CD4-positive, alpha-beta T cell treated with Interleukin-17A for 1 hour (primary cell): ENCODE results near the gene MTMR2.

Experiments
- DNase-seq: peaks from one replicate; pipeline ENCODE4 v3.0.0-alpha.2; 2020

MTMR2 gene

GRCh38 chr11:95917193-95918036, 6.5 kb downstream of the MTMR2 start:
- no peak for DNase-seq

DNA sequence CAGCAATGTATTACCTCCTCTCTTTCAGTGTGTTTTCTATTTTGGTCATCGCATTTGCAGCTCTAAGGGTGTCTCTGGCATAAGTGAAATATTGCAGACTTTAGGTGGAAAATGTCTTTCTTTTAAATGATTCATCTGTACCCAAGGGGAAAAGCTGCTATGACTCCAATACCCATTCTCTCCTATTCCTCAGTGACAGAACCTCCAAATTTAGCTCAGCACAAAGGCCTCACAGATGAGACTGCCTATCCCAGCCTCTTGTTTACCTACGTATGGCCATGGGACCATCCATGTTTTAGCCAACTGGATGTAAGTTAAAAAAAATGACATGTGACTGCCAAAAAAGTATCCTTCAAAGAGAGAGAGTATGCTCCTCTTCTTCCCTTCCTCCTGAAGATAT, 7.9 kb downstream of the MTMR2 start:
- DNase-seq = no peak

GRCh38 chr11:95915051-95915450, 8.9 kb downstream of the MTMR2 start:
- no peak for DNase-seq

GRCh38 chr11:95913830-95914615, 9.9 kb downstream of the MTMR2 start:
- DNase-seq = no peak

DNA sequence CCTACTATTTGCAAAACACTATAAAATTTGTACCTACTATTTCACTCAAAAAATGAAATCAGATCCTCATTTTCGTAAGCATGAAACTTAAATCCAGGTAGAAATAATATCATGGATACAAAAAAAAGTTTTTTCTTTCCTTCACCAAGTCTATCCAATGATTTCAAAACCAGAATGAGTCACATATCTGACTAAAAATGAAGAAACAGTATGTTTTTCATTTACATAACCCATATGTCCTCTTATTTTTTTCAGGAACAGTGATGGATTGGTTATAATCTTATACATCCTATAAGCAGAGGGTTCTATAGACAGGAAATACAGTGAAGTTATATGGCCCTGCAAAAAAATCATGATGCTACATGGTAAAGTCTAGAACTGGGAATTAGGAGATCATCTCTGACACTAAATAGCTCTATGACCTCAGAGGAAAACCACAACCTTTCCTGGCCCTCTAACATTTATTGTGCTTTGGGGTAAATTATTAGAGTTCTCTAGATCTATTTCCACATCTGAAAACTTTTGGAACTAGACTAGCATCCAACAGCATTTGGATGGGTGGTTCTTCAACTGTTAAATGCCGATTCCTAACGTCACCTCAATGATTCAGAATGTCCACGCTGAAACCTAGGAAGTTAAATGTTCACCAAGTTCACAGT, 10.9 kb downstream of the MTMR2 start:
- DNase-seq = no peak

DNA sequence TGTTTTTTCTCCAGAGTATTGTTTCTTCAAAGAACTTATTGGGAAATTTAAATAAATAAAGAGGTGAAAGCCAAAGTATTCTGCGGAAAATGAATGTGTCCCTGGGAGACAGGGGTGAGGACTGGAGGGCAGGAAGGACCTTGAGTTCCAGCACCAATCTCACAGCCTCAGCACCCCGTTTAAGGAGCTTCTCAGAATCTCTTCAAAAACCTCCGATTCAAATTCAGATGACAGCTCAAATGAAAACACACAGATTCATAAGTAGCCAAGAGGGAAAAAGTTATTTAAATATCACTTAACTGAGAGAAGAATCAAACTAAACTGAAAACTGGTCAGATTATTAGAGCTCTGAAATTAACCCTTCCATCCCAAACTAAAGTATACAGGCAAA, 12.5 kb downstream of the MTMR2 start:
- DNase-seq = no peak

DNA sequence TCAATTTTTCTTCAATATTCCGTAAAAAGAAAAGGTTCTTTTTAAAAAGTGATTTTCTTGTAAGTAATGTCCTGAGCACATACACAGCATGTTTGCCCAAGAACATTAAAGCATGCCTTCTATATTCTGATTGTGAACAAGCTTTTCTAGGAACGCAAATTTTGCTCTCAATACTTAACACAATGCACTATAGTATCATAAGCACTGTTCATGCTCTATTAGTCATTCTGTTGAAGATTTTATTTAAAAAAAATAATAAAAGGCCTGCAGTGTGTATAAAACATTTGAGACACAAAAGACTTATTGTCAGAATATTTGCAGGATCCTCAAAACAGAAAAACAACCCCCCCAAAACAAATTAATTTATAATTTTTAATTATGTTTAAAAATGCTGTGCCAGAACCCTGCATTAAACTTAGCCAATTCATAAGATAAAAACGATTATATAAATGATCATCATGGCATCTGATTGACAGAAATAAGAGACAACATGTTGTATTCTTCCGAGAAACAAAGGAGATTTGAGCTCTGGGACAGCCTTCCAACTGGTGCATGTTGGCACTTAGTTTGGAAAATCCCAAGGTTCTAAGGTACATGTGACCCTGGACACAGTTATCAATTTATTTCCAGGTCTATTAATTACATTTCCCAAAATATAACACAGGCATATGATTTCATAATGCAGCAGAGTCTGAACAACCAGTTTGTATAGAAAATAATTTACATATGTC, 13.1 kb downstream of the MTMR2 start:
- DNase-seq = no peak

DNA sequence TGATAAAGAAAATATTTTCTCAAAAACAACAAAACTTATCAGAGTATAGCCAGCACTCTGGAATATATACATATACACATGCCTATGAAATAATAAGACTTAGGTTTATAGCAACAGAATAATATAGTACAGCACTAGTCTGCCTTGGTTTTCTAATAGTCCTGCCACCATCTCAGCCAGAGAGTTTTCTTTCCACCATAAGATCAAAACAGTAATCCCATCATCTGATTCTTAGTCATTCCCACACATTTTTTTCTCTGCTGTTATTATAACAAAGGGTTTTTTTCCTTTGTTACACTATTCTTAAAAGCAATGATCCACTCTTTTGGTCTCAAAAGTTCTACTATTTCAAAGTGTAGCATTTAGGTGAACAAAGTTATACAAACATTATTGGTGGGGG, 15.1 kb downstream of the MTMR2 start:
- DNase-seq = no peak

DNA sequence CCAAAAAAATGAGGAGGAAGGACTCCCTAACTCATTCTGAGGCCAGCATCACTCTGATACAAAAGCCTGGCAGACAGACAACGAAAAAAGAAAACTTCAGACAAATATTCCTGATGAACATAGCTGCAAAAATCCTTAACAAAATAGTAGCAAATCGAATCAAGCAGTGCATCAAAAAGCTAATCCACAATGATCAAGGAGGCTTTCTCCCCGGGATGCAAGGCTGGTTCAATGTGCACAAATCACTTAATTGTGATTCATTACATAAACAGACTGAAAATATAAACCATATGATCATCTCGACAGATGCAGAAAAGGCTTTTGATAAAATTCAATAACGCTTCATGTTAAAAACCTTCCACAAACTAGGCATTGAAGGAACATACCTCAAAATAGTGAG, 16.4 kb downstream of the MTMR2 start:
- DNase-seq = no peak

DNA sequence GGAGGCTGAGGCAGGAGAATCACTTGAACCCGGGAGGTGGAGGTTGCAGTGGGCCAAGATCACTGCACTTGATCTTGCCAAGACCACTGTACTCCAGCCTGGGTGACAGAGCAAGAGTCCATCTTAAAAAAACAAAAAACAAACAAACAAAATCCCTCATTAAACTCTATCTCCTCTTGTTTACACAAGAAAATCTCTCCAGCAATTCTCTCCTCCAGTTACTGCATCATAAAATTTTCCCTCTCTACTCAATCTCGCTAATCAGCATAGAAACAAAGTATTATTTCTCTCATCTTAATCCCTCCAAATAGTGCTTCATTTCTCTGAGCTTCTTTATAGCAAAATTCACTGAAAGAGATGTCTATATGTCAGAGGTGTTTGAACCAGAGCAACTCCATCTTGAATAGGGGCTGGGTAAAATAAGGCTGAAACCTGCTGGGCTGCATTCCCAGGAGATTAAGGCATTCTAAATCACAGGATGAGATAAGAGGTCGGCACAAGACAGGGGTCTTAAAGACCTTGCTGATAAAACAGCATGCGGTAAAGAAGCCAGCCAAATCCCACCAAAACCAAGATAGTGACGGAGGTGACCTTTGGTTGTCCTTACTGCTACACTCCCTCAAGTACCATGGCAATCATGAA, 19.8 kb downstream of the MTMR2 start:
- no peak for DNase-seq

DNA sequence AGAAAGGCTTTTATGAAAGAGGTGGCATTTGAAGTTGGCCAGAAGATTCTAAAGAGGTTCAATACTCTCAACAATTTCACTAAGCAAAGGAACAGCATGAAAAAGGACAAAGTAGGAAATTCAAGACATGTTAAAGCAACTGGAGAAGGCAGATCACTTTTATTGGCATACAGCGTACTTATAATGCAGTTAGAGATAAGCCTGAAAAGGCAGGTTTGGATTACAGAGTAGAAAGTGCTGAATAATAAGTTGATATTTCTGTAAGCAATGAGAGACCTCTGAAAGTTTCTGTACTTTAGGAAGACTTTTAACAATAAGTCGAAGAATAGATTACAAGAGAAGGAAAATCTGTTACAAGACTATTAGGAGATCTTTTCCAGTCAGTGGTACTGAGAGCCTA, 25.1 kb downstream of the MTMR2 start:
- DNase-seq = no peak

DNA sequence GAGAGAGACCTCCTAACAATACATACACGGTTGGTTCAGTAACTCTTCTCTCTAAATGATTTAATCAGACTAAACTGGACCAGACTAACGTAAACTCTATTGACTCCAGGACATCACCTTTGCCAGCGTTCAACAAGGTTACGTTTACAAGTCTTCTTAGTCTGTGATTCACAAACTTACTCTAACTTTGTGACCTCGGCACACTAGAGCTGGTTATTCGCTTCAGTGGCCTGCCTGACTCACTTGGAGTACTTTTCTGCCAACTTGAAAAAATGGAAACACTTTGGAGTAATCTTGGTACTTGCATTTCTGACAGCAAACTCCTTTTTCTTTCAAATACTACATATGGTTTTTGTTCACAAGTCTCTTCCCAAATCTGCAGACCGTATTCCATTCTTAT, 26.2 kb downstream of the MTMR2 start:
- no peak for DNase-seq

- no peak for DNase-seq
Measured at GRCh38 chr11:95895815-95896214, 28.1 kb downstream of the MTMR2 start.

DNA sequence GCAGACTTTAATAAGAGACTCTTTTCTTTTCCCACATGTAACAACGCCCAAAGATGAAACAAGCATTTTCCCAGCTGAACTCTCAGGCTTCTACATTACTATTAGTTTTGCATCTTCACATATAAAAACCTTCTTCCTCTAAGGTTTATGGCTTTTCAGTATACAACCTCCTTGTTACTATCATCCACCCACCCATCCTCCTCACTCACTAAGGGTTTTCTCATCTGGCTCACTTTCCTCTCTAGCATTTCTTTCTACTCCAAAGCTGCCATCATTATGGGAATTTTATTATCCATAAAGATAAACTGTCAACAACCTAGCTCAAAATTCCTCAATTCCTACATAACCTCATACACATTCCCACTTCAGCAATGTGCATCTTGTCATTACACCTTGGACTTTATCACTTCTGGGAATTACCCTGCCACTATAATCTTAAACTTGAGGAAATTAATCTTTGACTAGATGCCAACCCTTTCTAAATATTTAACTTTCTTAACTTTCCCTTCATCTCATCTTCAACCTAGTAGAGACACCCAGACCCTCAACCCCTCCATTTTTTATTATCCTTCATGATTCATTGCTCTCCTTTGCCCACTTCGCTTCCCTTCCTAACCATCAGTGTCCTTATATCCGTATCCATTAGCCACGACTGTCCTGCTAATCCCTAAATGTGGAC, 30.9 kb downstream of the MTMR2 start:
- no peak for DNase-seq

- DNase-seq = no peak
Measured at GRCh38 chr11:95892492-95892891, 31.4 kb downstream of the MTMR2 start.

- no peak for DNase-seq
Measured at GRCh38 chr11:95891423-95892170, 32.3 kb downstream of the MTMR2 start.

DNA sequence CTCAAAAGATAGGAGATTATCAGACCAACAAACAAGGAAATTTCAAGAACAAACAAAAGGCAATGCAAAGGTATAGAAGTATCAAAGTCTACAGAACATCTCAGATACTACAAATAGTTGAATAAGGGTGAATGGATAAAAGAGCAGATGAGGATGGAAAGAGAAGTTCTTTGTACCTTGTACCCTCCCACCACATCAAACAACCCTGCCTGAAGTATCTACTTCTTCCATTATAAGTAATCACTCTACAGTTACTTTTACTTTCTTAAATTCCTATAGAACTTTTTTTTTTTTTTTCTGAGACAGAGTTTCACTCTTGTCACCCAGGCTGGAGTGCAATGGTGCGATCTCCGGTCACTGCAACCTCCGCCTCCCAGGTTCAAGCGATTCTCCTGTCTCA, 35.1 kb downstream of the MTMR2 start:
- DNase-seq = no peak

- no peak for DNase-seq
Measured at GRCh38 chr11:95888439-95888838, 35.5 kb downstream of the MTMR2 start.

DNA sequence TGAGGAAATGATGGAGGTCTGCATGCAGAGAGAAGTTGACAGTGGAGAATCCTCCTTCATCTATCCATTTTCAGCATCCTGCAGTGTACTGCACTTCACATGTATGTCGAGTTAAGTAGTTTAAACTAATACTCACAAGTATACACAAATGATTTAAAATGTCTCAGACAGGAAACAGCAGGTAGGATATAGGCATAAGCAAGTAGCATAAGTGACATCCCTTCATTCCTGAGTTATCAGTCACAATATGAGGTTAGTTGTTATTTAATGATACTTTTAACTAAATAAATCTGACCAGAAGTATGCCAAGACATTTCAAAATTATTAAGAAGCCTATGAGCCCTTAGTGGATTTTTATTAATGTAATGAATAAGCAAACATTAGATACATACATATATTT, 37.4 kb downstream of the MTMR2 start:
- no peak for DNase-seq

DNA sequence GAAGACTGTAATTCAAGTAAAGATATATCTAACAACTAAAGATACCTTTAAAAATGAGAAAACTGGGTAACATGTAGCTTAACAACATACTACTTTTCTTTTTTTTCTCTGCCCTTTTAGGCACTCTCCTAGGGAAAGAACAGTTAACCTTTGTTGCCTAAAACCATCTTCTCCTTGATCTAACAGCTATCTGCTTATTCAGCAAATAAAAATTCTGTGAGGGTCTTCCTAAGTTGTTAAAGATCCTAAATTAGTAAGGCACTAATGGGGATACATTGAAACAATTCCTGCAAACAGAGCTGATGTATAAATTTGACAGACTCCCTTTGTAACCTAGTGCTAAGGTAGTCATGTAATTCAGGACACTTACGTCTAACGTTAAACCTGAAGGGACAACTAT, 39.1 kb downstream of the MTMR2 start:
- DNase-seq = no peak

DNA sequence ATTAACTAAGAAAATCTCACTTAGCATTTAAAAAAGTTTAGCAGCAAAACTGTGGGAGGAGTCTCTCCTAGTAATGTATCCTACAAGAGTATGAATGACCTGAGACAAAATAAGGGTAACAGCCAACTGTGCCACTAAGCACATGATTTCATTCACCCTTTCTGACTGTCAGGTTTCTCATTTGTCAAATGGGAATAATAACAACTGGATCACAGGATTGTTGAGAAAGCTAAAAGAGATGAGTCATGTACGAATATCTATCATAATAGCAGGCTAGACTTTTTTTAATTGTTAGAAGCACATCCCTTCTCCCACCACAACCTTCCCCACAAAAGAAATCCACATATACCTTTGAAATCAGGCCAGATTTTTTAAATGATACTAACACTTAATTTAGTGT, 39.5 kb downstream of the MTMR2 start:
- no peak for DNase-seq
